D721Med (cell line): ENCODE data around the gene ALG11.
"Not testable (repeated sequence)": the region's sequence is repeated elsewhere in the genome, so short reads cannot be mapped to it uniquely, and the experiment has no call there.

ENCODE experiments used
- DNase-seq: peaks from one replicate; pipeline ENCODE4 v3.0.0; 2011; ENCODE audit warnings: low spot score; ENCODE audit not compliant: insufficient read length
- FAIRE-seq: peaks from 2 replicates; lab custom pipeline; 2011; peaks lifted over from hg19 to GRCh38; lab: Jason Lieb, UNC
- CTCF ChIP-seq: IDR thresholded peaks from 2 replicates; pipeline ENCODE4 v1.5.1; 2012; ENCODE audit warnings: mild to moderate bottlenecking, control low read depth; ENCODE audit not compliant: insufficient read depth; ENCODE audit errors: missing control alignments

The ALG11 gene

GRCh38 chr13:51974482-51974881 is 37.7 kb upstream of the ALG11 start:
- no peak for TF ChIP-seq CTCF
- DNase-seq, result no peak

DNA sequence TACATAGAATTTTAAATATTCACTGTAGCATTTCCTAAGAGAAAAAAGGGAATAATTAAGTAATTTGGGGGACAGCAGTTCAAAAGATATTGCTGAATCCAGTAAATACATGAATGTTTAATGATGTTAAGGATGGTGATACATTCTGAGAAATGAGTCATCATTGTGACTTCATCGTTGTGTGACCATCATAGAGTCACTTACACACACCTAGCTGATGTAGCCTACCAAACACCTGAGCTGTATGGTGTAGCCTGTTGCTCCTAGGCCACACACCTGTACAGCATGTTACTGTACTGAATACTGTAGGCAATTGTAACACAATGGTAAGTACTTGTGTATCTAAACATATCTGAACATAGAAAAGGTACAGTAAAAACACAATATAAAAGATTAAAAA is 35.8 kb upstream of the ALG11 start:
- FAIRE-seq (no peak), DNase-seq (no peak)
- TF ChIP-seq CTCF, result no peak

More at GRCh38 chr13:51974482-51974881, 37.7 kb upstream of the ALG11 start:
- FAIRE-seq, result no peak

DNA sequence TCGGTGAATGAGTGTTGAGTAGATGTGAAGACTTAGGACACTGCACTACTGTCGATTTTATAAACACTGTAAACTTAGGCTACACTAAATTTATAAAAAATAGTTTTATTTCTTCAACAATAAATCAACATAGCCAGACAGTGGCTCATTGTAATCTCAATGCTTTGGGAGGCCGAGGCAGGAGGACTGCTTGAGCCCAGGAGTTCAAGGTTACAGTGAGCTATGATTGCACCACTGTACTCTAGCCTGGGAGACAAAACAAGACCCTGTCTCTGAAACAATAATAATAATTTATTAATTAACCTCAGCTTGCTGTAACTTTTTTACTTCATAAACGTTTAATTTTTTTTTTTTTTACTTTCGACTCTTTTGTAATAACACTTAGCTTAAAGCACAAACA is 35.3 kb upstream of the ALG11 start:
- FAIRE-seq, result no peak
- no peak for TF ChIP-seq CTCF
- no peak for DNase-seq

- DNase-seq (no peak), FAIRE-seq (peak; percentile 16)
- TF ChIP-seq CTCF, result no peak
Observed at GRCh38 chr13:51977625-51978024, 34.6 kb upstream of the ALG11 start.

DNA sequence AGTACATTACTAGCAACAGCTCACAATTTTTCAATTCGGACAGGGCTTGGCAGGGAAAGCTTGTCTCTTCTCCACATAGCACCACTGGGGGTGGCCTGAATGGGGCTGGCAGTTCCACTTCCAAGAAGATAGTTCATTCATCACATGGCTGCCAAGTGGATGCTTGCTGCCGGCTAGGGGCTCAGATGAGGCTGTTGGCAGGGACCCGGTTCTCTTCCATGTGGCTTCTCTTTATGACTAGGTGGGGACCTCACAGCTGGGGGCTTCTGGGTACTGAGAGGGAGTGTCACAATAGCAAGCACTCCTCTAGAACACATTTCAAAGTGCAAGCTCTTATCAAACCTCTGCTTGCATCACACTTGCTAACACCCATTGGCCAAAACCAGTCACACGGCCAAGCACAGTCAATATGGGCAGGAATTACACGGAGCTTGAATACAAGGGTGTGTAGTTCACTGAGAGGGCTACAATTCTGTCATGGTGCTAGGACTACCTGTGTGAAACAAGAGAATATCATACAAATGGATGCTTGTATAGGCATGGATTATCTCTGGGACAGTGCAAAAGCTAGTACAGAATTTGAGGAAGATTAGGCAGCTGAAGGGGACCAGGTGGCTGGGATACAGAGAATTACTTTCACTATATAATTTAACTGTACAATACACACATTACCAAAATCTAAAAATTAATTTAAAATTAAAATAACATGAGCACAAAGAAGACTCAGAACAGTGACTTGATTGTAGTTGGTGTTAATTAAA is 33.2 kb upstream of the ALG11 start:
- no peak for TF ChIP-seq CTCF
- DNase-seq, result no peak
- FAIRE-seq, result no peak

- FAIRE-seq (no peak), DNase-seq (no peak)
- no peak for TF ChIP-seq CTCF
Observed at GRCh38 chr13:51980908-51981307, 31.3 kb upstream of the ALG11 start.

DNA sequence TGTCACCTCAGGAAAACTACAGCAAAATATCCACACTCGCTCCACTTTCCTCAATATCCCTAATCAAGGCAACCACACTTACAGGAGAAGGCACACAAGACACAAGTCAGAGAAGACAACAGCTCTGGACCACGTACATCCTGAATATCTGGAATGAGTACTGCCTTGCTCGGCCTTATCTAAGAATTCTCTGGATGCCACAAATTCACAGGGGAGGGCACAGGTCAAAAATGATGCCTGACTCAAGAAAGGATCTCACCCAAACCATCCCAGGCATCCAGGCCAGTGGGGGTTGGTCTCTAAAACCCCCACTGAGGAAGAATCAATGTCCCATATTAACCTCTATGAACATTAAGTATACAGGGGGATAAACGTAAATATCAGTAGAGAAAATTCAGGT is 30.8 kb upstream of the ALG11 start:
- FAIRE-seq (no peak), DNase-seq (no peak)
- no peak for TF ChIP-seq CTCF

GRCh38 chr13:51983292-51983691 is 28.9 kb upstream of the ALG11 start:
- DNase-seq, FAIRE-seq: not testable (repeated sequence)

GRCh38 chr13:51984904-51985303 is 27.3 kb upstream of the ALG11 start:
- DNase-seq, FAIRE-seq: not testable (repeated sequence)
